ENCODE data around the gene CLIP1.

DNA sequence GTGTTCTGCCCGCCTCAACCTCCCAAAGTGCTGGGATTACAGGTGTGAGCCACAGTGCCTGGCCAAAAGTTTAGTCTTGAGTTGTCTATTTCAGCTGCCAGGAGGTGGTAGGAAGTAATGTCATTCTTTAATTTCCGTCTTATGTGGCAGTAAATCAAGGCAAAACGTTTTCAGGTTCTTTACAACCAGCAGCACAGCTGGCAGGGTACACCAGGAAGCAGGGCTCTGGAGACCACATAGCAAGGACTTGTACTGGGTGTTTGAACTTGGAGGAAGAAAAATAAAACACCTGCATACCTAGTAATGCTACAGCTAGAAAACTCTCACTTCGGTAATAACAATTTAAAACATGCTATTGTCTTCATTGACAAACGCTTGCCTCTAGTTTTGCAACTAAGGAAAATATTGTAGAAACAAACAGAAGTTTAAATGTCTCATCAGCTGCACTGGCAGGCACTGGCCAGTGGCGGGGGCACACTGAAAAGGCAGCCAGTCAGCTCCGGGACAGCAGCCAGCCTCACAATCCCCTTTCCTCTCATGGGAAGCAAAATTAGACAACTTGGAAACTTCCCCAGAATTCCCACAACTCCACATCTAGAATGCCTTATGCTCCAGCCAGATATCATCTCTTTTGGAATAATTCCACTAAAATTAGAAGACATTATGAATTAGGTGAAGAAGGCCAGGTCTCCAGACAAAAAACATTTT, 72.2 kb downstream of the CLIP1 start:
- TF ChIP-seq, protein P1, sequence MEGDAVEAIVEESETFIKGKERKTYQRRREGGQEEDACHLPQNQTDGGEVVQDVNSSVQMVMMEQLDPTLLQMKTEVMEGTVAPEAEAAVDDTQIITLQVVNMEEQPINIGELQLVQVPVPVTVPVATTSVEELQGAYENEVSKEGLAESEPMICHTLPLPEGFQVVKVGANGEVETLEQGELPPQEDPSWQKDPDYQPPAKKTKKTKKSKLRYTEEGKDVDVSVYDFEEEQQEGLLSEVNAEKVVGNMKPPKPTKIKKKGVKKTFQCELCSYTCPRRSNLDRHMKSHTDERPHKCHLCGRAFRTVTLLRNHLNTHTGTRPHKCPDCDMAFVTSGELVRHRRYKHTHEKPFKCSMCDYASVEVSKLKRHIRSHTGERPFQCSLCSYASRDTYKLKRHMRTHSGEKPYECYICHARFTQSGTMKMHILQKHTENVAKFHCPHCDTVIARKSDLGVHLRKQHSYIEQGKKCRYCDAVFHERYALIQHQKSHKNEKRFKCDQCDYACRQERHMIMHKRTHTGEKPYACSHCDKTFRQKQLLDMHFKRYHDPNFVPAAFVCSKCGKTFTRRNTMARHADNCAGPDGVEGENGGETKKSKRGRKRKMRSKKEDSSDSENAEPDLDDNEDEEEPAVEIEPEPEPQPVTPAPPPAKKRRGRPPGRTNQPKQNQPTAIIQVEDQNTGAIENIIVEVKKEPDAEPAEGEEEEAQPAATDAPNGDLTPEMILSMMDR (IDR thresholded peaks at IDR 0.05), result no peak
- TF ChIP-seq EZH2 (IDR thresholded peaks at IDR 0.05), result no peak

Data from neural progenitor cell (in vitro differentiated cells).